Chondrocyte (in vitro differentiated cells): Measurements from ENCODE around the gene ERFL. TPM values are rescaled to one million over a fixed set of nuclear protein-coding genes. Genes with fewer than 3 reads are reported as not detected.

Experiments
- DNase-seq: peaks from one replicate; pipeline ENCODE4 v3.0.0; 2021; ENCODE audit warnings: mixed read lengths, low spot score
- H3K27ac Mint-ChIP-seq: one replicate; pipeline ENCODE4 v1.8.0; 2021; ENCODE audit warnings: mild to moderate bottlenecking, moderate library complexity, mixed read lengths; ENCODE audit not compliant: unreplicated experiment
- H3K27me3 Mint-ChIP-seq: 2 replicates; pipeline ENCODE4 v1.8.0; 2021; ENCODE audit warnings: low read depth, mixed read lengths
- H3K36me3 Mint-ChIP-seq: 2 replicates; pipeline ENCODE4 v1.8.0; 2021; ENCODE audit warnings: low read depth, mixed read lengths
- H3K4me1 Mint-ChIP-seq: 2 replicates; pipeline ENCODE4 v1.8.0; 2021; ENCODE audit warnings: low read depth, mild to moderate bottlenecking, mixed read lengths
- H3K4me3 Mint-ChIP-seq: one replicate; pipeline ENCODE4 v1.8.0; 2021; ENCODE audit warnings: mild to moderate bottlenecking, moderate library complexity, mixed read lengths; ENCODE audit not compliant: unreplicated experiment
- H3K9me3 Mint-ChIP-seq: 2 replicates; pipeline ENCODE4 v1.8.0; 2021; ENCODE audit warnings: low read depth, mixed read lengths
- CTCF ChIP-seq: fragments of 200-600 bp; sonication (generic); IDR thresholded peaks from 2 replicates; pipeline ENCODE4 v1.5.0; 2021; ENCODE audit warnings: antibody characterized with exemption, mild to moderate bottlenecking, moderate library complexity
- total RNA-seq: library from RNA; stranded (reverse); gene quantifications from 3 replicates; pipeline ENCODE4 v1.2.1, GENCODE V29; 2021

ERFL gene
- total RNA-seq, 1 donor from 2014 or later, result 0.35 TPM

GRCh38 chr19:41897181-41897580 is 31.1 kb downstream of the ERFL start:
- DNase-seq, result no peak
- peaks cover 27% of the 10 kb centered on the region for H3K36me3 Mint-ChIP-seq

GRCh38 chr19:41896581-41896942 is 31.7 kb downstream of the ERFL start:
- Mint-ChIP-seq H3K27me3 (no peaks in the 10 kb centered on the region), H3K4me1 (no peaks in the 10 kb centered on the region), H3K9me3 (no peaks in the 10 kb centered on the region), H3K36me3 (peaks cover 21% of the 10 kb centered on the region), H3K27ac (no peak overlapping the region), H3K4me3 (no peak overlapping the region)
- no peak for DNase-seq
- TF ChIP-seq CTCF, result no peak

More at GRCh38 chr19:41897181-41897580, 31.1 kb downstream of the ERFL start:
- H3K27me3 Mint-ChIP-seq, result no peaks in the 10 kb centered on the region
- no peak for TF ChIP-seq CTCF
- no peak overlapping the region for H3K27ac Mint-ChIP-seq
- no peak overlapping the region for H3K4me3 Mint-ChIP-seq
- H3K9me3 Mint-ChIP-seq, result no peaks in the 10 kb centered on the region
- no peaks in the 10 kb centered on the region for H3K4me1 Mint-ChIP-seq

GRCh38 chr19:41895745-41896580 is 32.3 kb downstream of the ERFL start:
- peak; percentile 52 for TF ChIP-seq CTCF
- peak; percentile 71 for DNase-seq
- Mint-ChIP-seq H3K27me3 (no peaks in the 10 kb centered on the region), H3K4me1 (no peaks in the 10 kb centered on the region), H3K36me3 (peaks cover 20% of the 10 kb centered on the region), H3K27ac (no peak overlapping the region), H3K4me3 (no peak overlapping the region), H3K9me3 (no peaks in the 10 kb centered on the region)

GRCh38 chr19:41894350-41894749 is 33.9 kb downstream of the ERFL start:
- Mint-ChIP-seq H3K9me3 (no peaks in the 10 kb centered on the region), H3K4me1 (no peaks in the 10 kb centered on the region), H3K4me3 (no peak overlapping the region), H3K27me3 (no peaks in the 10 kb centered on the region), H3K27ac (no peak overlapping the region), H3K36me3 (peaks cover 19% of the 10 kb centered on the region)
- no peak for DNase-seq
- no peak for TF ChIP-seq CTCF

- Mint-ChIP-seq H3K4me1 (no peaks in the 10 kb centered on the region), H3K27me3 (no peaks in the 10 kb centered on the region), H3K27ac (peak overlapping the region; percentile 45), H3K9me3 (no peaks in the 10 kb centered on the region), H3K4me3 (no peak overlapping the region), H3K36me3 (peaks cover 16% of the 10 kb centered on the region)
- no peak for TF ChIP-seq CTCF
- no peak for DNase-seq
These were observed 34.4 kb downstream of the ERFL start for GRCh38 chr19:41893899-41894298.
